HG03558 (cell line): ENCODE data around the gene CARHSP1.
"Not testable (repeated sequence)": the region's sequence is repeated elsewhere in the genome, so short reads cannot be mapped to it uniquely, and the experiment has no call there.

ENCODE experiments used
- ATAC-seq: cut with Tn5 transposase; IDR thresholded peaks from one replicate; pipeline ENCODE4 v1.9.1; 2021; ENCODE audit warnings: moderate number of reproducible peaks; ENCODE audit not compliant: unreplicated experiment; ENCODE audit errors: extremely low read depth

CARHSP1 gene

GRCh38 chr16:8868416-8869211 lies at the start of gene CARHSP1:
Gene CARHSP1, minus strand, starts transcription at chr16:8869006. Its CDS starts 9,678 bp downstream, at chr16:8859328.
- peak; percentile 48 for ATAC-seq

GRCh38 chr16:8917336-8917735 lies 48.5 kb upstream of the CARHSP1 start:
- not testable (repeated sequence) for ATAC-seq

DNA sequence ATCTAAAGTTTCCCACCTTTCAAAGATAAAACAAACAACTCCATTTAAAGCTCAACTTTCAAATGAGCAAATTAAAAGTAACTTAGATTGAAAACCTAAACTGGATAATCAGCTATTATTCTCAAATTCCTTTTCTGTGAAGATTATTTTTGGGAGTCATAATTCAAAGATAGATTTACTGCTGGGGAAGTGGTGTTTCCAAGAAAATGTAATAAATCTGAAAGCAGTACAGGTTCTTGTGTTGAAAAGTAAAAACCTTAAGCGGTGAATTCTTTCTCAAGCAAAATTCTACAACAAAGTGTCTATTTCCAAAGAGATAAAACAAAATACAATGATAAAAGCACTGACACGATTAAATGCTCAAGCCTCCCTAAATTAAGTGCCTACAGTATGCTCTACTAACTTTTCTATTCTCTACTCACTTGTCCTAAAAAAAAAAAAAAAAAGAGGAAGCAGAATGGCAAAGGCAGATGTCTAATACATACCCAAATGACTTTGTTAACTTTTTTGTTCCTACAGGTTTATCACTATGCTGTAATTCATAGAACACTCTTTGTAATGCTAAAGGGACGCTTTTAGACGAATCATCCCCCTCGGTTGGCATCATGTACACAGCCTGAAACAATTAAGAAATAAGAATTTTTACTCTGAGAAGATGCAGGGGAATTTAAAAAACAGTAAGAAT lies 47.9 kb upstream of the CARHSP1 start:
- no peak for ATAC-seq

- ATAC-seq: no peak
These were observed 47.0 kb upstream of the CARHSP1 start for GRCh38 chr16:8915722-8916301.

DNA sequence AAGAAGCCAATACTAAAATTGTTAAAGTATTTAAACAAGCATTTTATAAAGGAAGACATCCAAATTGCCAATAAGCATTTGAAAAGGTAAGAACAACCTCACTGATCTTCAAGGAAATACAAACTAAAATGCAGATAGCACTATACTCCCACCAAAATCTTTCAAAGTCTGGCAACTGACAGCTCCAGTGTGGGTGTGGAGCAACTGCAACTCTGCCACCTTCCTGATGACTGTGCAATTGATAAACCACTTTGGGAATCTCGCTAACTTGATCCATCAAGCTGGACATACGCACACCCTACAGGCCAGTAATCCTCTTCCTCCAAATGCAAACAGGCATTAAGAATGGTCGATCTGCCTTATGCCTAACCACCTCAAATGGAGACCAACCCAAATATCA lies 45.3 kb upstream of the CARHSP1 start:
- ATAC-seq: no peak

DNA sequence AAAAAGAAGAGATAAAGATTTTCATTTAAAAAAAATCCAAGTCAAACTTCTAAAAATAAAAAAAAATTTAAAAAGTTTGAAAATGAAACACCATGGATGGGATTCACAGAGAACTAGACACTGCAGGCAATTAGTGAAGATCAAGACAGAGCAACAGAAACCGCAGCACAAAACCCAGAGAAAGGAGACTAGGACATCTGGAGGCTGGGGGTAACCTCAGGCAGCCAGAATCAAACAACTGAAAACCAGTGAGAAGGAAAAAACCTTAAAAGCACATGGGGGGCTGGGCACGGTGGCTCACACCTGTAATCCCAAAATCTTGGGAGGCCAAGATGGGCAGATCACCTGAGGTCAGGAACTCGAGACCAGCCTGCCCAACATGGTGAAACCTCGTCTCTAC lies 44.0 kb upstream of the CARHSP1 start:
- ATAC-seq: no peak

- ATAC-seq: no peak
These were observed 42.0 kb upstream of the CARHSP1 start for GRCh38 chr16:8910811-8911210.

GRCh38 chr16:8908810-8909468 lies 40.1 kb upstream of the CARHSP1 start:
- no peak for ATAC-seq

GRCh38 chr16:8907096-8907495 lies 38.3 kb upstream of the CARHSP1 start:
- no peak for ATAC-seq

- ATAC-seq: no peak
These were observed 37.2 kb upstream of the CARHSP1 start for GRCh38 chr16:8905795-8906591.

DNA sequence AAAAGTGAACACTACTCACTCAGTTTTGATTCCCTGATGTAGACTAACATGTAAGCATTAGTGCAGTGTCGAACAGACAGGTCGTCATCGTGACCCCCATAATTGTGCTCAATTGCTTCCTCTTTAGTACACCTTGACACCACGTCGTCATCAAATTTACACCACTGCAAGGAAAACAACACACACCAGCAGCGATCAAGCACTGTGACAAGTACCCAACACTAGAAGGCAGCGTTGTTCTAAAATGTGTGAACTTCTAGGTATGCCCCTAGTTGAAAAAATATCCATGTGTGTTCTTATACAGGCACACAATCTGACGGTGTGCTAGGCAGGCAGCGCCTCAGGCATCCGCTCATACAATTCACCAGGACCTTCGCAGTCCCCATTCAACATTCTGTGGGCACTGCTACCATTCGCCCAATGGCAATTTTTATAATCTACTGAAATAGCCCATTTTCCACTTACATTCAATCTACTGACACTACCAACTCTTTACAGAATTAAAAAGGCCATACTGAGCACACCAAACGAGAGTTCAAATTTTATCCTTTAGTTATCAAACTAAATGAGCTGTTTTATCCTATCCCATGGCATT lies 36.5 kb upstream of the CARHSP1 start:
- no peak for ATAC-seq

DNA sequence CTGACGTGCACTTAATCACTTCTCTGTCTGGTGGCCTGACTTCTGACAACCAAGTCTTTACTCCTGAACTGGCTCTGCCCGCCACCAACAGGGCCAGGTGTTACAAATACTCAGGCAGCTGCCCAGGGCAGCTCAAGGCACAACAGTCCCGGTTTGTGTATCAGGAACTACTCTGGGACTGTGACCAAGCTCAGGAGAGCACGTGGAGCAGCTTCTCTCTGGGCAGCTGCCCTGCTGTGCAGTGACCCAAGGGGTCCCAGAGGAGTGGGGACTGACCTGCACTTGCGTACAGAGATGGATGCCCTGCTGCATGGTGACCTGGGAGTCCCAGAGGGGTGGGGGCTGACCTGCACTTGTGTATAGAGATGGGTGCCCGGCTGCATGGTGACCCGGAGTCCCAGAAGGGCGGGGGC lies 35.2 kb upstream of the CARHSP1 start:
- ATAC-seq: no peak

GRCh38 chr16:8903004-8903403 lies 34.2 kb upstream of the CARHSP1 start:
- no peak for ATAC-seq

DNA sequence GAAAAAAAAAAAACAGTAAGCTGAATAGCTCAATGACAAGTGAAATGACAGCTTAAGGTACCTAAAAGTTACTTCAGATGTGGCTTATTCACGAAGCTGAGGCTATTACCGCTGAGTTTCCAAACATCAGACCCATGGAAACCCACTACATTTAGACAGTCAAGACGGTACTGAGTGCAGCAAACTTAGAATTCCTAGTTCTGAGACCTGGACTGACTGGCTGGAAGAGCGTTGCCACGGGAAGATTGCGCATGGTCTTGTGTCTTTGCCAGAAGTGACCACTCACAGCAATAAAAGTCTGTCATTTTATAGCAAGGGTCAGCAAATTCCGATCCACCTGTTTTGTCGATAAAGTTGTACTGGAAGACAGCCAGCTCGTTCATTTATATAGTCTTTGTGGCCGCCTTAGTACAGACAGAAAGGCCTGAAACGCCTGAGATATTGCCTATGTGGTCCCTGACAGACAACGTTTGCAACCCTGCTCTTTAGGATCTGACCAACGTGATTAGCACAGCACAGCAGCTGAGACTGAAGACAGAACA lies 32.6 kb upstream of the CARHSP1 start:
- no peak for ATAC-seq

DNA sequence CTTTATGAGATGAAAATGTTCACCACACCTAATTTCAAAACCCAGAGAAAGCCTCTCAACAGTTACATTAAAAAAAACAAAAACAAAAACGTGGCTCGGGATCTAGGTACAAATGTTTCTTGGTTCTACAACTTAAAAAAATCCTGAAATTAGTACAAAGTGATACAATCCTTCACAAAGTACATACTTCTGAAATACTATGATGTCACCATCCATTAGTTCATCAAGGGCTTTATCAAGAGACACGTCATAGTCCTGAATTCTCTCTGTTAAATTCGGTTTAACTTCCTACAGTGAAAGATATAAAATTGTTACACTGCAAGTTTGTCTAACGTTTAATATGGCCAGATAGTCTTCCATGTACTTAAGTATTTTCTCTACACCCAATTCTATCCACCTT lies 31.5 kb upstream of the CARHSP1 start:
- ATAC-seq: no peak

DNA sequence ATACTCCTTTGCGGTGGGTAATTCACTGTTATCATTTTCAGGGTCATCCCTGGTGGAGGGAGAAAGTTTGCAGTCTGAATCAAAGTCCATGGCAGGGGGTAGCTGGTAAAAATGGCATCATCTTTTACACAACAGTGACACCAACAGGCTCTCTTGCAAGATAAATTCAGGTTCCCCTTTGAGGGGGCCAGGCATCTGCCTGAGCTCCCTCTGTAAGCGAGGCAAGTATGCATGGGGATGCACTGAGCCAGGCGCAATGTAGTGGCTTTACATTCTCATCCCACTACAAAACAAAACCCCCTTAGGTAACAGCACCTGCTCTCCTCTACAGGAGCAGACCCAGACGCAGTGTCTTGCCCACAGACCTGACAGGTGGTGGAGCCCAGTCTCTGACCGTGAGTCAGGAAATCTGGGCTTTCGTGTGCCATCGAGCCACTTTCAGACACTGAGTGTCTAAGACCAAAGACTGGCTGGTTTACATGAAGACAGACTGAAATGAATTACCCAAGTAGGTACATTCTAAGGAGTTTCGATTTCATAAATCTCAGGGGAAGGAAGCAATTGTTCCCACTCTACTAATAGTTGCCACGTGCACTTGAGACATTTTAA lies 31.0 kb upstream of the CARHSP1 start:
- no peak for ATAC-seq

- no peak for ATAC-seq
These were observed 30.0 kb upstream of the CARHSP1 start for GRCh38 chr16:8898660-8899318.

GRCh38 chr16:8894736-8895334 lies 26.0 kb upstream of the CARHSP1 start:
- ATAC-seq: no peak
